Measurements from ENCODE around the gene ITPR2. TPM values are rescaled to one million over a fixed set of nuclear protein-coding genes. Genes with fewer than 3 reads are reported as not detected.

The ITPR2 gene
- polyA plus RNA-seq, 2 of the 4 experiments (the other 2 are of a cell fraction): 3.1 to 8.1 TPM

- ChIA-PET POLR2A (no interaction called here), CTCF (interaction anchor here (0.9 to 1.8 kb wide), 5 partner anchors 10 to 397 kb away, joined by 3 to 5 read pairs (median 4); no protein-coding TSS in a partner anchor)
- Histone ChIP-seq H3K27ac (no peak overlapping the region), H3K4me2 (no peak overlapping the region), H3K4me1 (no peaks in the 10 kb centered on the region), H3K9me3 (no peaks in the 10 kb centered on the region), H3K4me3 (no peak overlapping the region)
- ATAC-seq: no peak
- no peak for FAIRE-seq
- DNase-seq (ENCODE audit: low read depth in 1 of 2, low spot score in 1 of 2): no peak
- 100% methylated on average over 1 of the region's 1 CpG for WGBS (ENCODE audit: missing lambda C conversion rate)
- TF ChIP-seq CTCF (IDR thresholded peaks at IDR 0.05) (no peak), HOXA7 (CRISPR knock-in tag; IDR thresholded peaks at IDR 0.05) (no peak), NPAS2 (CRISPR knock-in tag; IDR thresholded peaks at IDR 0.05; ENCODE audit: borderline replicate concordance) (no peak), BHLHE40 (IDR thresholded peaks at IDR 0.05; ENCODE audit: low read depth, low read length) (no peak), HES2 (IDR thresholded peaks at IDR 0.05) (no peak), ZSCAN20 (CRISPR knock-in tag; IDR thresholded peaks at IDR 0.05) (no peak), ELK1 (IDR thresholded peaks at IDR 0.05; ENCODE audit: low read depth, low read length) (no peak), CBX2 (IDR thresholded peaks at IDR 0.05; ENCODE audit: borderline replicate concordance, low read depth) (no peak), HOXB13 (CRISPR knock-in tag; IDR thresholded peaks at IDR 0.05; ENCODE audit: low read depth) (no peak), RAD21 (conservative IDR thresholded peaks at IDR 0.05 in 1 of 2, IDR thresholded peaks at IDR 0.05 in 1 of 2) (no peak), CHD2 (IDR thresholded peaks at IDR 0.05; ENCODE audit: low read length, partially characterized antibody) (no peak), CBX8 (IDR thresholded peaks at IDR 0.05) (no peak)
- TF ChIP-seq, protein P1, sequence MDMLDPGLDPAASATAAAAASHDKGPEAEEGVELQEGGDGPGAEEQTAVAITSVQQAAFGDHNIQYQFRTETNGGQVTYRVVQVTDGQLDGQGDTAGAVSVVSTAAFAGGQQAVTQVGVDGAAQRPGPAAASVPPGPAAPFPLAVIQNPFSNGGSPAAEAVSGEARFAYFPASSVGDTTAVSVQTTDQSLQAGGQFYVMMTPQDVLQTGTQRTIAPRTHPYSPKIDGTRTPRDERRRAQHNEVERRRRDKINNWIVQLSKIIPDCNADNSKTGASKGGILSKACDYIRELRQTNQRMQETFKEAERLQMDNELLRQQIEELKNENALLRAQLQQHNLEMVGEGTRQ (IDR thresholded peaks at IDR 0.05): no peak
Measured at GRCh38 chr12:26435069-26435404, 398.0 kb downstream of the ITPR2 start.

GRCh38 chr12:26434299-26435068, 398.5 kb downstream of the ITPR2 start:
- peak; percentile 57 to 77 for DNase-seq (ENCODE audit: low read depth in 1 of 2, low spot score in 1 of 2)
- peak; percentile 79 for FAIRE-seq
- Histone ChIP-seq H3K9me3 (no peaks in the 10 kb centered on the region), H3K4me3 (no peak overlapping the region), H3K4me2 (no peak overlapping the region), H3K27ac (no peak overlapping the region), H3K4me1 (no peaks in the 10 kb centered on the region)
- ChIA-PET CTCF (interaction anchor here (0.7 to 1.9 kb wide), 8 partner anchors 11 to 397 kb away, joined by 3 to 7 read pairs (median 4); no protein-coding TSS in a partner anchor), POLR2A (no interaction called here)
- peak; percentile 95 to 99 for ATAC-seq
- 37% methylated on average over 4 of the region's 4 CpGs for WGBS (ENCODE audit: missing lambda C conversion rate)
- no peak for TF ChIP-seq EHMT2 (IDR thresholded peaks at IDR 0.05; ENCODE audit: low read depth)
- TF ChIP-seq BHLHE40 (IDR thresholded peaks at IDR 0.05; ENCODE audit: low read depth, low read length): no peak
- no peak for TF ChIP-seq ZNF302 (CRISPR knock-in tag; IDR thresholded peaks at IDR 0.05)
- TF ChIP-seq HOXB13 (CRISPR knock-in tag; IDR thresholded peaks at IDR 0.05; ENCODE audit: low read depth): no peak
- no peak for TF ChIP-seq PHF8 (IDR thresholded peaks at IDR 0.05; ENCODE audit: borderline replicate concordance, low read depth)
- no peak for TF ChIP-seq NR3C1 (IDR thresholded peaks at IDR 0.05)
- no peak for TF ChIP-seq MAZ (IDR thresholded peaks at IDR 0.05; ENCODE audit: borderline replicate concordance, low read depth, low read length)
- TF ChIP-seq, protein P1 (IDR thresholded peaks at IDR 0.05): no peak
- TF ChIP-seq GATA3 (IDR thresholded peaks at IDR 0.05; ENCODE audit: borderline replicate concordance): no peak
- TF ChIP-seq, protein P2, sequence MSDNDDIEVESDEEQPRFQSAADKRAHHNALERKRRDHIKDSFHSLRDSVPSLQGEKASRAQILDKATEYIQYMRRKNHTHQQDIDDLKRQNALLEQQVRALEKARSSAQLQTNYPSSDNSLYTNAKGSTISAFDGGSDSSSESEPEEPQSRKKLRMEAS (IDR thresholded peaks at IDR 0.05): no peak
- TF ChIP-seq MYC (IDR thresholded peaks at IDR 0.05; ENCODE audit: borderline replicate concordance, low read length): no peak
- peak; percentile 69 for TF ChIP-seq CTCF (IDR thresholded peaks at IDR 0.05)
- TF ChIP-seq RAD21 (conservative IDR thresholded peaks at IDR 0.05 in 1 of 2, IDR thresholded peaks at IDR 0.05 in 1 of 2): peak; percentile 71 to 81
- TF ChIP-seq HOXA7 (CRISPR knock-in tag; IDR thresholded peaks at IDR 0.05): no peak
- TF ChIP-seq SMC3 (IDR thresholded peaks at IDR 0.05): peak; percentile 61
- TF ChIP-seq HDAC2 (IDR thresholded peaks at IDR 0.05): no peak
- no peak for TF ChIP-seq HMGXB4 (CRISPR knock-in tag; IDR thresholded peaks at IDR 0.05; ENCODE audit: borderline replicate concordance)
- TF ChIP-seq ESRRA (IDR thresholded peaks at IDR 0.05; ENCODE audit: borderline replicate concordance, low read length): no peak
- TF ChIP-seq NPAS2 (CRISPR knock-in tag; IDR thresholded peaks at IDR 0.05; ENCODE audit: borderline replicate concordance): no peak

Measured in A549 (cell line).